Common myeloid progenitor, CD34-positive (primary cell): ENCODE results near the gene PPP2R5C.
"Not testable (repeated sequence)": the region's sequence is repeated elsewhere in the genome, so short reads cannot be mapped to it uniquely, and the experiment has no call there.

Experiments used
- CTCF ChIA-PET: fragments of 350-600 bp; sonication (Branson Sonifier 250); formaldehyde crosslinking; loops from one replicate; lab custom pipeline; 2021; ENCODE audit warnings: antibody characterized with exemption; lab: Charles Lee
- POLR2A ChIA-PET: fragments of 350-600 bp; sonication (Branson Sonifier 250); formaldehyde crosslinking; loops from one replicate; lab custom pipeline; 2021; ENCODE audit warnings: antibody characterized with exemption; lab: Charles Lee
- DNase-seq, 3 donors: peaks; one replicate each; pipeline versions ENCODE4 v3.0.0 to v3.0.0-alpha.2; 2013
- H3K27ac ChIP-seq, 2 experiments: 1 replicate in 1 of 2; 2 replicates in 1 of 2; pipeline ENCODE4 v1.7.0; 2013; ENCODE audit warnings: inconsistent platforms in 2 of 2, low read length in 2 of 2, mild to moderate bottlenecking in 2 of 2, low read depth in 1 of 2, moderate library complexity in 1 of 2; ENCODE audit not compliant: severe bottlenecking in 2 of 2, insufficient read depth in 1 of 2, poor library complexity in 1 of 2
- H3K27me3 ChIP-seq, 5 experiments: replicated peaks in 2 of 5; 1 replicate in 3 of 5; 2 replicates in 2 of 5; pipeline versions ENCODE4 v1.6.1 to v1.7.0; 2013; ENCODE audit warnings: low read length in 4 of 5, mild to moderate bottlenecking in 2 of 5, moderate library complexity in 2 of 5, inconsistent platforms in 1 of 5; ENCODE audit not compliant: insufficient read depth in 5 of 5, control insufficient read depth in 4 of 5
- H3K36me3 ChIP-seq, 4 experiments: 1 replicate in 2 of 4; 2 replicates in 2 of 4; pipeline versions ENCODE4 v1.6.1 to v1.7.0; 2013; ENCODE audit warnings: low read length in 3 of 4, control low read depth in 1 of 4, mild to moderate bottlenecking in 1 of 4; ENCODE audit not compliant: control insufficient read depth in 4 of 4, insufficient read depth in 4 of 4
- H3K4me1 ChIP-seq, 4 experiments: 1 replicate in 3 of 4; 2 replicates in 1 of 4; pipeline versions ENCODE4 v1.6.1 to v1.7.1; 2013; ENCODE audit warnings: low read length in 3 of 4, mild to moderate bottlenecking in 3 of 4, control low read depth in 1 of 4, inconsistent platforms in 1 of 4, moderate library complexity in 1 of 4; ENCODE audit not compliant: control insufficient read depth in 4 of 4, insufficient read depth in 4 of 4; ENCODE audit errors: control extremely low read depth in 1 of 4
- H3K4me3 ChIP-seq, 7 experiments: 1 replicate in 4 of 7; 2 replicates in 3 of 7; pipeline versions ENCODE4 v1.5.1 to v1.7.0; 2013; ENCODE audit warnings: mild to moderate bottlenecking in 7 of 7, low read length in 6 of 7, moderate library complexity in 6 of 7, inconsistent platforms in 2 of 7, low read depth in 2 of 7, control low read depth in 1 of 7; ENCODE audit not compliant: insufficient read depth in 4 of 7, control insufficient read depth in 1 of 7; ENCODE audit errors: extremely low read depth in 1 of 7
- H3K9me3 ChIP-seq, 5 experiments: 1 replicate in 4 of 5; 2 replicates in 1 of 5; pipeline versions ENCODE4 v1.6.1 to v1.7.1; 2013; ENCODE audit warnings: low read length in 4 of 5, mild to moderate bottlenecking in 2 of 5, inconsistent platforms in 1 of 5, low read depth in 1 of 5, moderate library complexity in 1 of 5; ENCODE audit not compliant: control insufficient read depth in 4 of 5, insufficient read depth in 2 of 5; ENCODE audit errors: control extremely low read depth in 1 of 5
- WGBS: methylation state at CpG from one replicate; pipeline ENCODE4 v1.1.5; 2013; ENCODE audit not compliant: insufficient coverage; 5-methylcytosine and 5-hydroxymethylcytosine counted together

Gene PPP2R5C

GRCh38 chr14:101719708-101720107 lies 41.8 kb upstream of the PPP2R5C start:
- H3K27me3 ChIP-seq: peaks cover 0 to 59% (median 32%) of the 10 kb centered on the region in 5 experiments
- H3K9me3 ChIP-seq: no peaks in the 10 kb centered on the region
- H3K4me1 ChIP-seq: peaks cover 5 to 19% (median 15%) of the 10 kb centered on the region in 4 experiments
- H3K27ac ChIP-seq: no peak overlapping the region
- WGBS: 37% methylated on average over 7 of the region's 8 CpGs
- DNase-seq: no peak
- POLR2A ChIA-PET: no interaction called here
- H3K36me3 ChIP-seq: no peaks in the 10 kb centered on the region
- H3K4me3 ChIP-seq: no peak overlapping the region
- CTCF ChIA-PET: interaction anchor here (0.7 to 1.4 kb wide), 2 partner anchors 13 to 21 kb away, joined by 3 to 4 read pairs; no protein-coding TSS in a partner anchor

- Histone ChIP-seq H3K4me3 (no peak overlapping the region), H3K27ac (no peak overlapping the region), H3K4me1 (peaks cover 5 to 19% (median 15%) of the 10 kb centered on the region in 4 experiments), H3K36me3 (no peaks in the 10 kb centered on the region), H3K27me3 (peaks cover 0 to 54% (median 32%) of the 10 kb centered on the region in 5 experiments), H3K9me3 (no peaks in the 10 kb centered on the region)
- ChIA-PET POLR2A (no interaction called here), CTCF (interaction anchor here (0.6 to 1.8 kb wide), 3 partner anchors 10 to 1756 kb away, joined by 3 to 10 read pairs (median 3); no protein-coding TSS in a partner anchor)
- no peak for DNase-seq
- WGBS: 10% methylated on average over 3 of the region's 5 CpGs
Observed at GRCh38 chr14:101721111-101721510, 40.4 kb upstream of the PPP2R5C start.

- 41% methylated on average over 8 of the region's 21 CpGs for WGBS
- Histone ChIP-seq H3K4me1 (peaks cover 5 to 19% (median 15%) of the 10 kb centered on the region in 4 experiments), H3K36me3 (no peaks in the 10 kb centered on the region), H3K27me3 (peaks cover 0 to 54% (median 33%) of the 10 kb centered on the region in 5 experiments), H3K27ac (no peak overlapping the region), H3K4me3 (peak overlapping the region in 1 of 7 experiments; percentile 33), H3K9me3 (no peaks in the 10 kb centered on the region)
- ChIA-PET CTCF (interaction anchor here (0.7 to 1.8 kb wide), 3 partner anchors 13 to 1757 kb away, joined by 3 to 10 read pairs (median 3); no protein-coding TSS in a partner anchor), POLR2A (interaction anchor here (0.5 to 0.7 kb wide), 4 partner anchors 27 to 1391 kb away, joined by 3 to 6 read pairs (median 5); no protein-coding TSS in a partner anchor)
- peak; percentile 86 to 94 (median 93) for DNase-seq
Observed at GRCh38 chr14:101721951-101722661, 39.4 kb upstream of the PPP2R5C start.

GRCh38 chr14:101723061-101723595 lies 38.4 kb upstream of the PPP2R5C start:
- CTCF ChIA-PET: interaction anchor here (1.8 kb wide), 1 partner anchor 16 kb away, joined by 10 read pairs; no protein-coding TSS in a partner anchor

GRCh38 chr14:101725652-101726051 lies 35.9 kb upstream of the PPP2R5C start:
- POLR2A ChIA-PET, H3K4me3 ChIP-seq, H3K36me3 ChIP-seq, H3K27ac ChIP-seq, H3K9me3 ChIP-seq: not testable (repeated sequence)
- Histone ChIP-seq H3K27me3 (peaks cover 0 to 56% (median 26%) of the 10 kb centered on the region in 5 experiments), H3K4me1 (peaks cover 5 to 17% (median 15%) of the 10 kb centered on the region in 4 experiments)
- WGBS: 94% methylated on average over 4 of the region's 7 CpGs
- CTCF ChIA-PET: interaction anchor here (0.6 kb wide), 1 partner anchor 74 kb away, joined by 3 read pairs; no protein-coding TSS in a partner anchor
- DNase-seq: peak in 2 of 3 donors; percentile 45 to 55

More at GRCh38 chr14:101723061-101723595, 38.4 kb upstream of the PPP2R5C start:
- Histone ChIP-seq H3K27ac (no peak overlapping the region), H3K9me3 (no peaks in the 10 kb centered on the region), H3K36me3 (no peaks in the 10 kb centered on the region), H3K4me3 (no peak overlapping the region), H3K4me1 (peaks cover 5 to 19% (median 15%) of the 10 kb centered on the region in 4 experiments), H3K27me3 (peaks cover 0 to 53% (median 29%) of the 10 kb centered on the region in 5 experiments)
- POLR2A ChIA-PET: no interaction called here
- peak in 1 of 3 donors; percentile 48 for DNase-seq
- WGBS: 100% methylated on average over 5 of the region's 8 CpGs

- H3K27me3 ChIP-seq: peaks cover 0 to 58% (median 28%) of the 10 kb centered on the region in 5 experiments
- H3K4me1 ChIP-seq: peaks cover 5 to 18% (median 17%) of the 10 kb centered on the region in 4 experiments
- no peak overlapping the region for H3K27ac ChIP-seq
- H3K4me3 ChIP-seq: no peak overlapping the region
- no peaks in the 10 kb centered on the region for H3K9me3 ChIP-seq
- 81% methylated on average over 14 of the region's 14 CpGs for WGBS
- no peak for DNase-seq
- H3K36me3 ChIP-seq: no peaks in the 10 kb centered on the region
- ChIA-PET CTCF (interaction anchor here (0.6 kb wide), 1 partner anchor 22 kb away, joined by 4 read pairs; no protein-coding TSS in a partner anchor), POLR2A (no interaction called here)
Observed at GRCh38 chr14:101726295-101726953, 35.1 kb upstream of the PPP2R5C start.
